Activated effector memory CD4-positive, alpha-beta T cell treated with Interleukin-2 at 50 U/mL for 16 hours (primary cell): ENCODE data around the gene AQP10.
"Not testable (repeated sequence)": the region's sequence is repeated elsewhere in the genome, so short reads cannot be mapped to it uniquely, and the experiment has no call there.

ENCODE experiments used
- DNase-seq: peaks from one replicate; pipeline ENCODE4 v3.0.0-alpha.2; 2020

Gene AQP10

GRCh38 chr1:154320882-154321608, at the start of gene AQP10:
Gene AQP10 (plus strand): TSS chr1:154321093. CDS start chr1:154321156, 63 bp downstream.
- DNase-seq: no peak

GRCh38 chr1:154272217-154272998, 48.5 kb upstream of the AQP10 start, which contains the start of gene HAX1:
Gene HAX1 (plus strand): TSS chr1:154272629. CDS start chr1:154272724, 95 bp downstream.
- DNase-seq: peak; percentile 93

- peak; percentile 2 for DNase-seq
Observed at GRCh38 chr1:154272999-154273563, 47.8 kb upstream of the AQP10 start.

- peak; percentile 9 for DNase-seq
Observed at GRCh38 chr1:154276797-154277196, 44.1 kb upstream of the AQP10 start.

- DNase-seq: not testable (repeated sequence)
Observed at GRCh38 chr1:154287591-154287990, 33.3 kb upstream of the AQP10 start.

GRCh38 chr1:154288661-154289060, 32.2 kb upstream of the AQP10 start:
- DNase-seq: no peak

GRCh38 chr1:154290921-154291320, 30.0 kb upstream of the AQP10 start:
- no peak for DNase-seq

- DNase-seq: no peak
Observed at GRCh38 chr1:154295408-154296235, 25.3 kb upstream of the AQP10 start.

- no peak for DNase-seq
Observed at GRCh38 chr1:154301582-154301981, 19.3 kb upstream of the AQP10 start.

- no peak for DNase-seq
Observed at GRCh38 chr1:154304664-154305337, 16.1 kb upstream of the AQP10 start.

GRCh38 chr1:154306151-154306550, 14.7 kb upstream of the AQP10 start:
- DNase-seq: no peak

- not testable (repeated sequence) for DNase-seq
Observed at GRCh38 chr1:154307670-154308270, 13.1 kb upstream of the AQP10 start.

GRCh38 chr1:154309136-154309535, 11.8 kb upstream of the AQP10 start:
- not testable (repeated sequence) for DNase-seq

- not testable (repeated sequence) for DNase-seq
Observed at GRCh38 chr1:154312229-154313065, 8.4 kb upstream of the AQP10 start.

- no peak for DNase-seq
Observed at GRCh38 chr1:154313066-154313356, 7.9 kb upstream of the AQP10 start.

- DNase-seq: not testable (repeated sequence)
Observed at GRCh38 chr1:154314226-154314625, 6.7 kb upstream of the AQP10 start.

- no peak for DNase-seq
Observed at GRCh38 chr1:154316704-154317103, 4.2 kb upstream of the AQP10 start.

GRCh38 chr1:154318386-154318785, 2.5 kb upstream of the AQP10 start:
- no peak for DNase-seq

- DNase-seq: not testable (repeated sequence)
Observed at GRCh38 chr1:154321609-154321934, 679 bp downstream of the AQP10 start.

- DNase-seq: no peak
Observed at GRCh38 chr1:154323493-154323892, 2.6 kb downstream of the AQP10 start.

- no peak for DNase-seq
Observed at GRCh38 chr1:154324241-154324640, 3.3 kb downstream of the AQP10 start.
